ENCODE results near the gene CGB8. TPM values are rescaled to one million over a fixed set of nuclear protein-coding genes. Genes with fewer than 3 reads are reported as not detected.

Gene CGB8
- total RNA-seq, 2 donors from 2014 or later = not detected

DNA sequence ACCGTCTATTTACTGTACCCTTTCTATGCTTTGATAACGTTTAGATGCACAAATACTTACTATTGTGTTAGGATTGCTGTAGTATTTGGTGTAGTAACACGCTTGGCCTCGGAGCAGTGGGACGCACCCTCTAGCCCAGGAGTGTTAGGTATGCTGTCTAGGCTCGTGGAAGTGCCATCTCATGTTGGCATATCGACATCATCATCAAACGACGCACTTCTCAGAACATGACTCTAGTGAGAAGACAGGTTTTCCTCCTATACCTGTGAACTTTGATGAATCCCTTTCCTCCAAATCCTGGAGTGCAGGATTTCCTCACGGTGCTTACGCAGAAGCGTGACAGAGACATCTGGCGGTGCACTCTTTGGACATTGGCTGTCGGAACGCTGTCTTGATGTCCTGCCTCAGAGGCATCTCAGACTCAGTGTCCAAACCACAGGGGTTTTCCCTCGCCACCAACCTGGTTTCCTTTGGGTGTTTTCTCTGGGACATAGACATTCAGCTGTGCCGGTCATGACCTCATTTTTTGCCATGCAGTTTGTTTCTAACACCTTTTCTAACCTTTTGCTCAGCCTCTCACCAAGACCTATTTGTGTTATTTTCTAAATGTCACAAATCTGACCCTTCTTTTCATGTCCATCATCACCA is 42.6 kb upstream of the CGB8 start:
- intact Hi-C loops (cut with DNase I) = loop anchor here (10.0 kb wide), 1 partner anchor 53 kb away; no protein-coding TSS in a partner anchor
- TF ChIP-seq, protein P1, sequence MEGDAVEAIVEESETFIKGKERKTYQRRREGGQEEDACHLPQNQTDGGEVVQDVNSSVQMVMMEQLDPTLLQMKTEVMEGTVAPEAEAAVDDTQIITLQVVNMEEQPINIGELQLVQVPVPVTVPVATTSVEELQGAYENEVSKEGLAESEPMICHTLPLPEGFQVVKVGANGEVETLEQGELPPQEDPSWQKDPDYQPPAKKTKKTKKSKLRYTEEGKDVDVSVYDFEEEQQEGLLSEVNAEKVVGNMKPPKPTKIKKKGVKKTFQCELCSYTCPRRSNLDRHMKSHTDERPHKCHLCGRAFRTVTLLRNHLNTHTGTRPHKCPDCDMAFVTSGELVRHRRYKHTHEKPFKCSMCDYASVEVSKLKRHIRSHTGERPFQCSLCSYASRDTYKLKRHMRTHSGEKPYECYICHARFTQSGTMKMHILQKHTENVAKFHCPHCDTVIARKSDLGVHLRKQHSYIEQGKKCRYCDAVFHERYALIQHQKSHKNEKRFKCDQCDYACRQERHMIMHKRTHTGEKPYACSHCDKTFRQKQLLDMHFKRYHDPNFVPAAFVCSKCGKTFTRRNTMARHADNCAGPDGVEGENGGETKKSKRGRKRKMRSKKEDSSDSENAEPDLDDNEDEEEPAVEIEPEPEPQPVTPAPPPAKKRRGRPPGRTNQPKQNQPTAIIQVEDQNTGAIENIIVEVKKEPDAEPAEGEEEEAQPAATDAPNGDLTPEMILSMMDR (IDR thresholded peaks at IDR 0.05) = no peak
- no peak for TF ChIP-seq POLR2A (IDR thresholded peaks at IDR 0.05)
- 83 to 91% methylated on average over 17 of the region's 17 CpGs for WGBS, 2 donors
- no peak for ATAC-seq
- Histone ChIP-seq H3K36me3 (replicated peaks in 1 of 2; ENCODE audit: insufficient read depth in 1 of 2, low read depth in 2 of 2) (peaks cover 10 to 23% of the 10 kb centered on the region in 2 donors), H3K4me1 (peaks cover 33% of the 10 kb centered on the region), H3K27ac (no peak overlapping the region), H3K27me3 (no peaks in the 10 kb centered on the region), H3K4me3 (no peak overlapping the region), H3K9me3 (no peaks in the 10 kb centered on the region)
- no peak for DNase-seq

DNA sequence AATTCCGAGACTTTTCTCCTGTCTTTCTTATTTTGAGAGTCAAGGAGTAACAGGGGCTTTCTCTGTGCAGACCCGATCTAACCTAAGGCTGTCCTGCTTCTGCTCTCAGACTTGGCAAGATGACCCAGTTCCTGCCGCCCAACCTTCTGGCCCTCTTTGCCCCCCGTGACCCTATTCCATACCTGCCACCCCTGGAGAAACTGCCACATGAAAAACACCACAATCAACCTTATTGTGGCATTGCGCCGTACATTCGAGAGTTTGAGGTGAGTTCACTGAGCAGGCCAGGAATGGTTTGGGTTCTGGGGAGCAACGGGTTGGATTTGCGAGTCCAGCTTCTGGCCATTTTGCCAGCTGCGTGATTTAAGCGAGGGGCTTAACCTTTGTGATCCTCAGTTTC is 37.4 kb upstream of the CGB8 start:
- TF ChIP-seq, protein P1 (IDR thresholded peaks at IDR 0.05) = no peak
- no peak for TF ChIP-seq POLR2A (IDR thresholded peaks at IDR 0.05)
- H3K27ac ChIP-seq = peak overlapping the region in 2 of 4 donors; percentile 79 to 84
- H3K4me3 ChIP-seq = peak overlapping the region; percentile 50 to 71
- H3K9me3 ChIP-seq = no peaks in the 10 kb centered on the region
- DNase-seq = no peak
- H3K4me1 ChIP-seq = peaks cover 49% of the 10 kb centered on the region
- ATAC-seq = no peak
- 11 to 14% methylated on average over 11 of the region's 11 CpGs for WGBS, 2 donors
- H3K36me3 ChIP-seq (replicated peaks in 1 of 2; ENCODE audit: insufficient read depth in 1 of 2, low read depth in 2 of 2) = peaks cover 7 to 13% of the 10 kb centered on the region in 2 donors
- H3K27me3 ChIP-seq = no peaks in the 10 kb centered on the region
- intact Hi-C loops (cut with DNase I) = no loop called here

DNA sequence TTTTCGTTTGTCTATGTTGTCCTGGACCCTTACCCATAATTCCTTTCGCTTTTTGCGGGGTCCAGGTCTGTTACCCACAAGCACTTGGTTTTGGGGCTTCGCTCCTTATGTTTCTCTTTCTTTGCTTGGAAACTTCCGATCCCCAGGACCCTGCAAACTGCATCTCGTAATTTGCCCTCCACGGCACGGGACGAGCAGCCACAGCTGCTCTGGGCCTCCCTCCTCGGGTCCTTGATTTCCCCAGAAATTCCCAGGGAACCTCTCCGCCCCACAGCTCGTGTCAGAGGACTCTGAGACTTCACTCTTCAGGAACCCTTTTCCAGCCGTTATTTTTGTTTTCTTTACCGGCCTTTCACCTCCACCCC is 36.9 kb upstream of the CGB8 start:
- DNase-seq (no peak), ATAC-seq (no peak)
- no peak for TF ChIP-seq POLR2A (IDR thresholded peaks at IDR 0.05)
- TF ChIP-seq, protein P1 (IDR thresholded peaks at IDR 0.05) = no peak
- peaks cover 49% of the 10 kb centered on the region for H3K4me1 ChIP-seq
- 1% methylated on average over 14 of the region's 14 CpGs for WGBS, 2 donors
- H3K36me3 ChIP-seq (replicated peaks in 1 of 2; ENCODE audit: insufficient read depth in 1 of 2, low read depth in 2 of 2) = peaks cover 7 to 11% of the 10 kb centered on the region in 2 donors
- peak overlapping the region; percentile 50 to 71 for H3K4me3 ChIP-seq
- peak overlapping the region in 3 of 4 donors; percentile 79 to 84 (median 84) for H3K27ac ChIP-seq
- intact Hi-C loops (cut with DNase I) = no loop called here
- no peaks in the 10 kb centered on the region for H3K9me3 ChIP-seq
- H3K27me3 ChIP-seq = no peaks in the 10 kb centered on the region

DNA sequence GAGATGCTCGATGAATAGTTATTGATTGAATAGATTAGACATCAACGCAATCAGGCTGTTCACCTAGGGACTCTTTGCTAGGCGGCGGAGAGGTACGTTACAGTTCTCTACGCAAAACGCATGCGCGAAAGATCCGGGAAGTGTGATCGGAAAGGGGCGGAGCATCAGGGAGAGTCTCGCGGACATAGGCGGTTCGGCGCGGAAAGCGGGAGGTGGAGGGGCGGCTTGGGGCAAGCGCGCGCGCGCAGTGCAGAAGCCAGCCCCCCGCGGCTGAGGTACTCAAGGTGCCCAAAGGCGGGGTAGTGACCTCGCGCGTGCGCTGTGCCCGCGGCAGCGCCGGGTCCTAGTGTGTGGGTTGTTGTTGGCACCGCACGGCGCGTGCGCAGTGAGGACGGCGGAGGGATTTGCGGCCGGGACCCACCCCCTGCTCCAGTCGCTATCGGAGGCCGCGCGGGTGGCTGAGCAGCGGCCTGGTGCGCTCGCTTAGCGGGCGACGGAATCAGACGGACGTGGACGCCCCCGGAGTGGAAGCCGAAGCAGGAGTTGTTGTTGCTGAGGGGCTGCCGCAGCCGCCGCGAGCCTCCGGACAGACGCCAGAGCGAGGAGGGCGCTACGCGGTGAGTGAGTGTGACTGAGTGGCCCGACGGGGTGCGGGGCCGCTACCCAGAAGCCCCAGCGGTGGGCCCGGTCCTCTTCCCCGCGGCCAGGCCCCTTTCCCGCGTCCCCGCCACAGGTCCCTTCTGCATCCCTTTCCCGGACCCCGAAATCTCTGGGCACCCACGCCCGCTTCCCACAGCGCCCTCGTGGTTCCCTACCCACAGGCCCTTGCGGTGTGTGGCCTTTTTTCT is 36.3 kb upstream of the CGB8 start, which contains the start of gene SNRNP70:
SNRNP70 (plus strand) TSS at position 432 of the 848 bp plus-strand sequence. CDS start 964 bp downstream, outside the sequence.
- peak within 1 kb of the TSS; percentile 50 to 71 for H3K4me3 ChIP-seq
- no peaks in the 10 kb centered on the region for H3K9me3 ChIP-seq
- peak; percentile 98 for ATAC-seq
- 0 to 1% methylated on average over 27 to 86 of the region's 89 CpGs for WGBS, 2 donors
- H3K4me1 ChIP-seq = peaks cover 49% of the 10 kb centered on the region
- peak; percentile 99 to 100 (median 100) for DNase-seq
- peaks cover 2 to 7% of the 10 kb centered on the region in 2 donors for H3K36me3 ChIP-seq (replicated peaks in 1 of 2; ENCODE audit: insufficient read depth in 1 of 2, low read depth in 2 of 2)
- TF ChIP-seq POLR2A (IDR thresholded peaks at IDR 0.05) = peak; percentile 81 to 95 (median 93)
- TF ChIP-seq, protein P1 (IDR thresholded peaks at IDR 0.05) = peak in 2 of 7 experiments; percentile 12 to 21
- H3K27me3 ChIP-seq = no peaks in the 10 kb centered on the region
- H3K27ac ChIP-seq = peak within 1 kb of the TSS; percentile 75 to 84 (median 82)
- intact Hi-C loops (cut with DNase I) = no loop called here

Measured in body of pancreas (tissue), 4 donors.